GM11168 (cell line): ENCODE results near the gene SYP.

Experiments
- in situ Hi-C: fragments of 300-500 bp; cut with MboI; formaldehyde crosslinking; loops from one replicate; pipeline ENCODE4 v1.12.0; 2022; ENCODE audit warnings: low sequenced_read_pairs; ENCODE audit not compliant: unreplicated experiment

SYP gene

GRCh38 chrX:49192722-49193328 lies 7.2 kb downstream of the SYP start:
- in situ Hi-C loops: no loop called here

DNA sequence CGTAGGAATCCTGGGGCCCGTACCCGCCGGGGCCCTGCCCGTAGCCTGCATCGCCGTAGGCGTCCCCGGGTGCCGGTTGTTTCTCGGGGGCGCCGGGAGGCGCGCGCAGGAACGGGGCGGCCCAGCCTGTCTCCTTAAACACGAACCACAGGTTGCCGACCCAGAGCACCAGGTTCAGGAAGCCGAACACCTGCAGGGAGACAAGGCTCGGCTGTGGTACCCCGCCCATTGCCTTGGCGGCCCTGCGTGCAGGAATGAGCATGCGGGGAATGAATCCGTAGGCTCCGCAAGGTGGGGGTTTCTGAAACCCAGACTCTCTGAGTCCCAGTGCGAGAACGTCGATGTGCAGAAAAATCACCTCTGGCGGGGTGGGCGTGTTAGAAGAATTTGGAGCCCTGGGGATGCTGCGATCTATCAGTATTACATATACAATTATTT lies 8.4 kb downstream of the SYP start:
- in situ Hi-C loops: no loop called here

GRCh38 chrX:49190821-49191573 lies 9.0 kb downstream of the SYP start:
- in situ Hi-C loops: no loop called here

DNA sequence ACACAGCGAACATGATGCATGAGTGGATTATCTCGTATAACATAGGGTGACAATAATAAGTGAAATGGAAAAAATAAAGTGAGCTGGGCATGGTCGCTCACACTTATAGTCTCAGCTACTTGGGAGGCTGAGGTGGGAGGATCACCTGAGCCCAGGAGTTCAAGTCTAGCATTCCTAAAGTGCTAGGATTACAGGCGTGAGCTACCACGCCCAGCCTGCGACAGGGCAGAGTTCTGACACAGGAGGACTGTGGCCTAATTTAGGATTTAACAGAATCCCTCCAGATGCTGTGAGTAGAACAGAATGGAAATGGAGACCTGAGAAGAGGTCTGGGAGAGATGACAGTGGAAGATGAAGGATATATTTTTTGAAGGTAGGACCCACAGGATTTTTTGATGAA lies 10.4 kb downstream of the SYP start:
- in situ Hi-C loops: no loop called here

DNA sequence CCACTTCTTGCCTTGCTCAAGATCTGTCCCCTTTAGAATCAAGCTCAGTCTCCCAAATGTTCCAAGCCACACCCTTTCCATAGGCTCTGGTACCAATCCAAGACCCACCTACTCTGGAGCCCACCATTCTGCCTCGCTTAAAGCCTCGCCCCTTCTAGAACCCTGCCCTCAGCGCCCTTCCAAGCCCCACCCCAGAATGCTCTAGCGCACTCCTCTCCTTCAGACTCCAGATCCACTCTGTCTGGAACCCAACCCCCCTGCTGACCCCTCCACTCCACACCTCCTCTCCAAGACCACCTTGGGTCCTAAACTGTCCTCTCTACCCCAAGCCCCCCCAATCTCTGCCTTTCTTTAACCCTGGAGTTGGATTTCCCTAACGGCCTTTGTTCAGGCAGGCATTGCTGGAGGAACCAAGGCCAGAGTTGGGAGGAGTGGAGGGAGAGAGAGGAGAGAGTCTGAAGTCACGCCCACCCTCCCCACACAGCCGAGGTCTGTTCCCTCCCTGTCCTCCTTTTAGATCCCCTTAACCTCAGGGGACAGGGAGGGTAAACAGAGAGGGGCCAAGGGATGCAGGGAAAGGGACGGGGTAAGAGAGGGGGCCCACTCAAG lies 11.4 kb downstream of the SYP start:
- in situ Hi-C loops: no loop called here

GRCh38 chrX:49187526-49187925 lies 12.5 kb downstream of the SYP start:
- in situ Hi-C loops: no loop called here

DNA sequence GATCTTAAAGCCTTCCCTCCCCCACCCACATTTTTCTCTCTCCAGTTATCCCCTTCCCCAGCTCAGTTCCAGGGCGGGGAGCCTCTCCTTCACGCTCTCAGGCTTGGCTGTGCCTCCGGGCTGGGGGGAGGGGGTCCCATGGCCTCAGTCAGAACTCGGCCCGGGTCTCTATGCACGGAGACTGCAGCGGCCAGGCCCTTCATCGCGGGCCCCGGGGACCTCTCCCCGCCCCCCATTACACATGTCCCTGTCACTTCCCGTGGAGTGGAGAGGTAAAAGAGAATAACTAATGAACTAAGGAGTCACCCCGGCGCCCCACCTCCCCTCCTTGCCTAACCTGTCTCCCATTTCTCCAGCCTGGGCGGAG lies 13.0 kb downstream of the SYP start:
- in situ Hi-C loops: no loop called here

GRCh38 chrX:49186125-49187027 lies 13.6 kb downstream of the SYP start, which contains the start of gene PRICKLE3:
PRICKLE3 (minus strand) TSS chrX:49186373; CDS start chrX:49186297, 76 bp downstream.
- in situ Hi-C loops: no loop called here

DNA sequence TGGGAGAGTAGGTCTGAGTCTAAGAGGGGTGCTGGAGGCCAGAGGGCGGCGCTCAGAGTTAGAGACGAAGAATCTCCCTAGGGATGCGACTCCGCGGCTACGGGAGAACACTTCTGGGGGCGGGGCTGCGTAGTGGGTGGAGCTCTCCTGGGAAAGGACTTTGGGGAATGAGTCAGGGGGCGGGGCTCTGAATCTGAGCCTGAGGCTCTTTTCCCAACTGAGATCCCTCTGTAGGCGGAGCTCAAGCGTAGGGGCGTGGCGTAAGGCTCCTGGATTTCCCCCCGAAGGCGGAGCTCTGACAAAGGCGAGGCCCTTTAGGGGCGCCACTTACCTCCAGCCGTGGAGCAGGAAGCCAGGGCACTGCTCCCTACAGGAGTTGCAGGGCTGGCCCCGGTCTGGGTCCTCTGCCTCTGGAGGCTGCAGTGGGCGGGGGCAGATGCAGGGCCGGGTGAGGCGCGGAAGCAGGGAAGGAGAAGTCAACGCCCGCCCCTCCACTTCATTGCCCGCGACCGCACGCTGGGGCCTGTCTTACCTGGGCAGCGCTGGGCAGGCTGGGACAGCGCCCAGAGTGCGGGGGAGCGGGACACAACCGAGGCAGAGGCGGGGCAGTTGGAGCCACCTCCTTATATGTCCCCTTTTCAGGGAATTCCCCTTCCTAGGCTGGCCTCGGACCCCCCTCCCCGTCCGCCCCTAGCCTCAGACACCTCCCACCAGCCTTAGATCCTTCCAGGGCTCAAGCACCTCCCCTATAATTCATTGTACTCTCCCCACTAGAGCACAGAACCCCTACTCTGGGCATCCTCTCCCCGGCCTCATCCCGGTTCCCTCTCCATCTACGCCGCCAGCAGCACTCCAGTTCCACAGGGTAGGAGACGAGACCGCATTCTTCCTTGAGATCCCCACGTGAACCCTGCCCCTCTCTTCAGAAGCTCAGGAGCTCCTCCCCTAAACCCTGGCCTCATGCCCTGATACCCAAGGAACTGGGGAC lies 15.4 kb downstream of the SYP start:
- in situ Hi-C loops: no loop called here

DNA sequence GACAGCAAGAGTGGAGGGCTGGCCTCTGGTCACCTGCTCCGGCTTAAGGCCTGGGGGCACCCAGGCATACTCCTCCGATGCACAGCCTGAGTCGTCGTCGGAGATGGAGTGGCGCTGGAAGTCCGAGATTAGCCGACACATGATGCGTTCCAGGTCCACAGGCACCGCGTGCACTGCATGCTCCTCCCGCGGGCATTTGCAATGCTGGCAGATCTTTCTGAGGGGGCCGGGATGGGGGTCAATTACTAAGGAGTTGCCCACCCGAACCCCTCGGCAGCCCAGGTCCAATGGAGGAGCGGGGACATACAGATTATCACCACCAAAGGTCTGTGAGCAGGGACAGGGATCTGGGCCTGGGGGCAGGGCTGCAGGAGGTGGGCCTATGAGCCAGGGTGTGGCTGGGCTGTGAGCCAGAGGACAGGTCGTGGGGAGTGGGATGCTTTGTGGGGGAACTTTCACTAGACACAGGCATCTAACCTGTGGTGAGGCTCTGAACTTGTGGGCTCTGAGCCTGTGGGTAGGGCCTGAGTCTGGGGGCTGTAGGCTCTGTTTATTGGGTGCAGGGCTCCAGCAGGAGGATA lies 16.2 kb downstream of the SYP start:
- in situ Hi-C loops: no loop called here

- in situ Hi-C loops: no loop called here
These were observed 20.6 kb downstream of the SYP start for GRCh38 chrX:49179358-49179757.

DNA sequence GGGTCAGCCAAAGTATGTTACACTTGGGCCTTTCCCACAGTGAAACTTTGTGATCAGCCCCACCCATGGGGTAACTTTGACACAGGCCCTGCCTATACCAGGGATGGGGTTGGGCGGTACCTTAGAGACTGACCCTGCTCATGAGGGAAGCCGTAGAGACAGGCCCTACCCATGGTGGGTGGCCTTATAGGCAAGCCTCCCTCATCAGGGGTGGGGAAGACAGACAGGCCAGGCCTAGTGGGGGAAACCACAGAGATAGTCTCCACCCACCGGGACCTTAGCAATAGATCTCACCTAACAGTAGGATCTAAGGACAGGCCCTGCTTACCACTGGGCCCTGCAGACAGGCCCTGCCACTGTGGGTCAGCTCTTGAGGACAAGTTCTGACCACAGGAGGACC lies 21.5 kb downstream of the SYP start:
- in situ Hi-C loops: no loop called here

GRCh38 chrX:49177873-49178480 lies 22.0 kb downstream of the SYP start:
- in situ Hi-C loops: no loop called here

DNA sequence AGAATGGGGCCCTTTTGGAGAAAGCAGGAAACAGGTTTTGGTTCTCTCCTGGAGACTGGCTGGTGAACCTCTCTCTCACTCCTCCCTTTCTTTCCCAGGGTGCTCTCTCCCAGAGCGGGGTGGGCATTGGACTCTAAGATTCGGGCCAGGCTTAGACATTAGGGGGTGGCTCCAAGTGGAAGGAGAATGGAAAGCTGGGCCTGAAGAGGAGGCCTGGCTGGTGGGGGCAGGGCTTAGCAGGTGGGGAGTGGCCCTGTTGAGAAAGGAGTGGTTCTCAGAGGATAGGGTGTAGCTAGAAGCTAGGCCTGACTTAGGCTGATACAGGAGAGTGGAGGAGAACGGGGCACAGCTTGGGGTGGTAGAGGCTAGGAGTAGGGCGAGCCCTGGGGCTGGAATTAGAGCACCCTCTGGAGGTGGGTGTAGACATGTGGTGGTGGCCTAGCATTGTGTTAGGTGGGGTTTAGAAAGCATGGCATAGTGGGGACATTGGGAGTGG lies 22.6 kb downstream of the SYP start:
- in situ Hi-C loops: no loop called here

- in situ Hi-C loops: no loop called here
These were observed 23.3 kb downstream of the SYP start for GRCh38 chrX:49176421-49177326.

- in situ Hi-C loops: no loop called here
These were observed 24.3 kb downstream of the SYP start for GRCh38 chrX:49175435-49176274.

DNA sequence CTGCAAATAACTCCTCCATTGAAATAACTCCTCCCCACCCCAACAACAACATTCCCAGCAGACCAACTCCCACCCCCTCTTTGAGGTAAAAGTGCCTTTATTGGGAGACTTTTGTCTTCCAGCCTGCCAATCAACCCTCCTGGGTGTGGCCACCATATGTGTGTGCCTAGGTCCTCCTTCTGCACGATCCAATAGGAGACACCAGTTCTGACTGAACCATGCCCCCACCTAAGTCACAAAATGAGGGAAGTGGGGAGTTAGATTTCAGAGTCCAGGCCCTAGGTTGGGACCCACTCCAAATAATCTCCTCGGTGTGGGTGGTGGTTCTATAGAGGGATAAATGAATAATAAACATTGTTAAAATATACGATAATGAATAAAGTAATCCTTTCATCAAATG lies 25.3 kb downstream of the SYP start:
- in situ Hi-C loops: no loop called here
